HEK293 (cell line): ENCODE measurements around the gene SHBG.

Source experiments
- CTCF ChIA-PET: fragments of 350-600 bp; formaldehyde crosslinking; extraction: SDS; loops from one replicate; lab custom pipeline; 2021; ENCODE audit warnings: antibody characterized with exemption; lab: Yijun Ruan, JAX
- POLR2A ChIA-PET: fragments of 300-600 bp; formaldehyde crosslinking; extraction: SDS; loops from one replicate; lab custom pipeline; 2020; ENCODE audit warnings: antibody characterized with exemption, inconsistent platforms; lab: Yijun Ruan, JAX
- H3K27ac ChIP-seq: fragments of 200-500 bp; sonication (Bioruptor generic); 2 replicates; pipeline ENCODE4 v1.5.1; 2014; ENCODE audit warnings: low read depth, low read length, control low read depth, inconsistent platforms; ENCODE audit errors: extremely low read depth
- H3K36me3 ChIP-seq, 2 experiments: fragments of 200-500 bp in 1 of 2; sonication (Bioruptor generic) in 1 of 2; 1 replicate in 1 of 2; 2 replicates in 1 of 2; pipeline ENCODE4 v1.5.1; 2014 to 2017; ENCODE audit warnings: inconsistent platforms in 2 of 2, low read length in 2 of 2; ENCODE audit not compliant: control insufficient read depth in 2 of 2, insufficient read depth in 1 of 2
- H3K4me1 ChIP-seq: fragments of 200-500 bp; sonication (Bioruptor generic); 2 replicates; pipeline ENCODE4 v1.5.1; 2014; ENCODE audit warnings: mild to moderate bottlenecking, low read length, inconsistent platforms; ENCODE audit not compliant: control insufficient read depth, insufficient read depth
- H3K4me3 ChIP-seq: 2 replicates; pipeline ENCODE4 v1.5.1; 2011; ENCODE audit warnings: low read depth, mild to moderate bottlenecking, control low read depth, low read length, moderate library complexity
- H3K9me3 ChIP-seq: fragments of 200-500 bp; sonication (Bioruptor generic); 2 replicates; pipeline ENCODE4 v1.5.1; 2014; ENCODE audit warnings: low read depth, low read length, inconsistent platforms; ENCODE audit not compliant: control insufficient read depth, insufficient read depth
- GFI1B ChIP-seq: fragments of 450-650 bp; formaldehyde crosslinking; IDR thresholded peaks from 2 replicates; pipeline ENCODE4 v1.5.1; 2016; ENCODE audit warnings: missing biosample characterization, missing genetic modification characterization
- GLIS1 ChIP-seq: fragments of 450-650 bp; formaldehyde crosslinking; IDR thresholded peaks from 2 replicates; pipeline ENCODE4 v1.5.1; 2016; ENCODE audit warnings: missing biosample characterization, missing genetic modification characterization
- SP3 ChIP-seq: fragments of 450-650 bp; formaldehyde crosslinking; IDR thresholded peaks from 2 replicates; pipeline ENCODE4 v1.5.1; 2016; ENCODE audit warnings: missing biosample characterization, missing genetic modification characterization
- ZBTB48 ChIP-seq: fragments of 450-650 bp; formaldehyde crosslinking; IDR thresholded peaks from 2 replicates; pipeline ENCODE4 v1.5.1; 2016; ENCODE audit warnings: missing biosample characterization, missing genetic modification characterization
- ZNF146 ChIP-seq: fragments of 450-650 bp; formaldehyde crosslinking; IDR thresholded peaks from 2 replicates; pipeline ENCODE4 v1.5.1; 2016; ENCODE audit warnings: missing biosample characterization, missing genetic modification characterization
- ZNF157 ChIP-seq: fragments of 450-650 bp; formaldehyde crosslinking; IDR thresholded peaks from 2 replicates; pipeline ENCODE4 v1.5.1; 2016; ENCODE audit warnings: missing biosample characterization, missing genetic modification characterization
- ZNF184 ChIP-seq: fragments of 450-650 bp; IDR thresholded peaks from 2 replicates; pipeline ENCODE4 v1.5.1; 2018; ENCODE audit warnings: missing biosample characterization, mild to moderate bottlenecking, missing genetic modification characterization
- ZNF2 ChIP-seq: fragments of 450-650 bp; formaldehyde crosslinking; IDR thresholded peaks from 2 replicates; pipeline ENCODE4 v1.5.1; 2016; ENCODE audit warnings: missing biosample characterization, missing genetic modification characterization
- ZNF266 ChIP-seq: fragments of 450-650 bp; formaldehyde crosslinking; IDR thresholded peaks from 2 replicates; pipeline ENCODE4 v1.5.1; 2016; ENCODE audit warnings: missing biosample characterization, missing genetic modification characterization, low read depth
- ZNF510 ChIP-seq: fragments of 450-650 bp; formaldehyde crosslinking; IDR thresholded peaks from 2 replicates; pipeline ENCODE4 v1.5.1; 2018; ENCODE audit warnings: mild to moderate bottlenecking, missing genetic modification characterization, missing biosample characterization; ENCODE audit not compliant: insufficient replicate concordance
- ZSCAN23 ChIP-seq: fragments of 450-650 bp; formaldehyde crosslinking; IDR thresholded peaks from 2 replicates; pipeline ENCODE4 v1.5.1; 2016; ENCODE audit warnings: missing biosample characterization, missing genetic modification characterization
- TF ChIP-seq, protein P1 (sequence below): IDR thresholded peaks from 2 replicates; pipeline ENCODE4 v1.6.1; 2011; ENCODE audit warnings: mild to moderate bottlenecking, low read depth, low read length, borderline replicate concordance
- TF ChIP-seq, protein P2 (sequence below): fragments of 450-650 bp; formaldehyde crosslinking; conservative IDR thresholded peaks from 2 replicates; pipeline ENCODE4 v1.5.1; 2016; ENCODE audit warnings: low read depth, missing biosample characterization, missing genetic modification characterization
- TF ChIP-seq, protein P3 (sequence below): fragments of 450-650 bp; IDR thresholded peaks from 2 replicates; pipeline ENCODE4 v1.5.1; 2018; ENCODE audit warnings: missing biosample characterization, mild to moderate bottlenecking, missing genetic modification characterization
- TF ChIP-seq, protein P4 (sequence below): fragments of 450-650 bp; formaldehyde crosslinking; IDR thresholded peaks from 2 replicates; pipeline ENCODE4 v1.5.1; 2016; ENCODE audit warnings: missing biosample characterization, missing genetic modification characterization, borderline replicate concordance
- TF ChIP-seq, protein P5 (sequence below): fragments of 450-650 bp; formaldehyde crosslinking; IDR thresholded peaks from 2 replicates; pipeline ENCODE4 v1.5.1; 2016; ENCODE audit warnings: missing biosample characterization, missing genetic modification characterization
- TF ChIP-seq, protein P6 (sequence below): fragments of 450-650 bp; formaldehyde crosslinking; IDR thresholded peaks from 2 replicates; pipeline ENCODE4 v1.5.1; 2017; ENCODE audit warnings: missing biosample characterization, missing genetic modification characterization

The SHBG gene

DNA sequence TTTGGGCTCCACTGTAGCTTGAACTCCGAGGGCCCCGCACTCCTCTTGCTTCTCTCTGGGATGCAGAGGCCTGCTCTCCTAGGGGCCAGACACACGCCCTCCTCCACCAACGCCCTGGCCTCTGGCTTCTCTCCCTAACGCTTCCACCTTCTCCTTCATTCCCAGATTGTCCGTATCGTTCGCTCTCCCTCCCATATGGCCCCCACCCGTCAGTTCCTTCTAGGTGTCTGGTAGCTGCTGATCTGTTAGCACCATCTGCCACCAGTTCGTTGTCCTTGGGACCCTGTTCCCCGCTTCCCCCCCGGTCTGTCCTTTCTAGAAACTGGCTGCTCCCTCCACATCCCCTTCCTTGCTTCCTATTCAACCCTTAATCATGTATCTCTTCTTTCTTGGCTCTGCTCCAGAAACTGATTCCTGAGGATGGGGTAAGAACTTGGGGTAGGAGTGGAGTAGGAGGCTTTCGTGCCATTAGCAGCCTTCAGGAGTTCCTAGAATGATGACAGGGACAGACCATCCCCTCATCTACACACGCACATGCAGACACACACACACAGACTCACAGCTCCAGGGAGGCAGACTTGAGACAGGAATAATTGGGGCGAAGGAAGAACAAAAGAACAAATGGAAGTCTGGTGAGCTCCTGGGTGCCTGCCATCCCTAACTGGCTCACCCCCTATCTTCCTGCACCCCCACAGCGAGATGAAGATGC is 25.1 kb downstream of the SHBG start (continued):
- TF ChIP-seq ZNF2 (tag by site-specific recombination) = no peak
- no peak for TF ChIP-seq ZNF157 (tag by site-specific recombination)
- no peak for TF ChIP-seq ZNF266 (tag by site-specific recombination)
- TF ChIP-seq, protein P1, sequence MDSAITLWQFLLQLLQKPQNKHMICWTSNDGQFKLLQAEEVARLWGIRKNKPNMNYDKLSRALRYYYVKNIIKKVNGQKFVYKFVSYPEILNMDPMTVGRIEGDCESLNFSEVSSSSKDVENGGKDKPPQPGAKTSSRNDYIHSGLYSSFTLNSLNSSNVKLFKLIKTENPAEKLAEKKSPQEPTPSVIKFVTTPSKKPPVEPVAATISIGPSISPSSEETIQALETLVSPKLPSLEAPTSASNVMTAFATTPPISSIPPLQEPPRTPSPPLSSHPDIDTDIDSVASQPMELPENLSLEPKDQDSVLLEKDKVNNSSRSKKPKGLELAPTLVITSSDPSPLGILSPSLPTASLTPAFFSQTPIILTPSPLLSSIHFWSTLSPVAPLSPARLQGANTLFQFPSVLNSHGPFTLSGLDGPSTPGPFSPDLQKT = no peak
- TF ChIP-seq ZNF184 = no peak
- TF ChIP-seq ZNF510 (tag by site-specific recombination) = no peak
- TF ChIP-seq ZBTB48 (tag by site-specific recombination) = no peak

DNA sequence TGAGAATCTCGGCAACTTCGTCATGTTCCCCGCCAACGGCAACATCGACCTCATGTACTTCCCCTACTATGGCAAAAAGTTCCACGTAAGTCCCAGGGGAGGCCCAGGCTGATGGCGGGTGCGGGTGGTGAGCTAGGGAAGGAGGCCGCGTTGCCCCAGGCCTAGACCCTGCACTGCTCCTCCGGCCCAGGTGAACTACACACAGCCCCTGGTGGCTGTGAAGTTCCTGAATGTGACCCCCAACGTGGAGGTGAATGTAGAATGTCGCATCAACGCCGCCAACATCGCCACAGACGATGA is 25.6 kb downstream of the SHBG start:
- no peak overlapping the region for H3K27ac ChIP-seq
- ChIA-PET POLR2A (interaction anchor here (1.0 to 2.1 kb wide), 2 partner anchors 11 to 31 kb away, joined by 3 to 28 read pairs; partner anchors contain the start of genes TP53 and WRAP53), CTCF (interaction anchor here (3.9 to 7.2 kb wide), 2 partner anchors 24 to 32 kb away, joined by 23 to 57 read pairs; partner anchors contain the start of genes TP53 and WRAP53)
- peaks cover 11% of the 10 kb centered on the region for H3K4me1 ChIP-seq
- no peaks in the 10 kb centered on the region for H3K36me3 ChIP-seq
- H3K4me3 ChIP-seq = no peak overlapping the region
- TF ChIP-seq ZNF146 = no peak
- no peak for TF ChIP-seq GLIS1 (tag by site-specific recombination)
- TF ChIP-seq, protein P2, sequence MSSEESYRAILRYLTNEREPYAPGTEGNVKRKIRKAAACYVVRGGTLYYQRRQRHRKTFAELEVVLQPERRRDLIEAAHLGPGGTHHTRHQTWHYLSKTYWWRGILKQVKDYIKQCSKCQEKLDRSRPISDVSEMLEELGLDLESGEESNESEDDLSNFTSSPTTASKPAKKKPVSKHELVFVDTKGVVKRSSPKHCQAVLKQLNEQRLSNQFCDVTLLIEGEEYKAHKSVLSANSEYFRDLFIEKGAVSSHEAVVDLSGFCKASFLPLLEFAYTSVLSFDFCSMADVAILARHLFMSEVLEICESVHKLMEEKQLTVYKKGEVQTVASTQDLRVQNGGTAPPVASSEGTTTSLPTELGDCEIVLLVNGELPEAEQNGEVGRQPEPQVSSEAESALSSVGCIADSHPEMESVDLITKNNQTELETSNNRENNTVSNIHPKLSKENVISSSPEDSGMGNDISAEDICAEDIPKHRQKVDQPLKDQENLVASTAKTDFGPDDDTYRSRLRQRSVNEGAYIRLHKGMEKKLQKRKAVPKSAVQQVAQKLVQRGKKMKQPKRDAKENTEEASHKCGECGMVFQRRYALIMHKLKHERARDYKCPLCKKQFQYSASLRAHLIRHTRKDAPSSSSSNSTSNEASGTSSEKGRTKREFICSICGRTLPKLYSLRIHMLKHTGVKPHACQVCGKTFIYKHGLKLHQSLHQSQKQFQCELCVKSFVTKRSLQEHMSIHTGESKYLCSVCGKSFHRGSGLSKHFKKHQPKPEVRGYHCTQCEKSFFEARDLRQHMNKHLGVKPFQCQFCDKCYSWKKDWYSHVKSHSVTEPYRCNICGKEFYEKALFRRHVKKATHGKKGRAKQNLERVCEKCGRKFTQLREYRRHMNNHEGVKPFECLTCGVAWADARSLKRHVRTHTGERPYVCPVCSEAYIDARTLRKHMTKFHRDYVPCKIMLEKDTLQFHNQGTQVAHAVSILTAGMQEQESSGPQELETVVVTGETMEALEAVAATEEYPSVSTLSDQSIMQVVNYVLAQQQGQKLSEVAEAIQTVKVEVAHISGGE = no peak
- TF ChIP-seq, protein P3, sequence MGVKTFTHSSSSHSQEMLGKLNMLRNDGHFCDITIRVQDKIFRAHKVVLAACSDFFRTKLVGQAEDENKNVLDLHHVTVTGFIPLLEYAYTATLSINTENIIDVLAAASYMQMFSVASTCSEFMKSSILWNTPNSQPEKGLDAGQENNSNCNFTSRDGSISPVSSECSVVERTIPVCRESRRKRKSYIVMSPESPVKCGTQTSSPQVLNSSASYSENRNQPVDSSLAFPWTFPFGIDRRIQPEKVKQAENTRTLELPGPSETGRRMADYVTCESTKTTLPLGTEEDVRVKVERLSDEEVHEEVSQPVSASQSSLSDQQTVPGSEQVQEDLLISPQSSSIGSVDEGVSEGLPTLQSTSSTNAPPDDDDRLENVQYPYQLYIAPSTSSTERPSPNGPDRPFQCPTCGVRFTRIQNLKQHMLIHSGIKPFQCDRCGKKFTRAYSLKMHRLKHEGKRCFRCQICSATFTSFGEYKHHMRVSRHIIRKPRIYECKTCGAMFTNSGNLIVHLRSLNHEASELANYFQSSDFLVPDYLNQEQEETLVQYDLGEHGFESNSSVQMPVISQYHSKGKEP (tag by site-specific recombination) = no peak
- TF ChIP-seq, protein P4, sequence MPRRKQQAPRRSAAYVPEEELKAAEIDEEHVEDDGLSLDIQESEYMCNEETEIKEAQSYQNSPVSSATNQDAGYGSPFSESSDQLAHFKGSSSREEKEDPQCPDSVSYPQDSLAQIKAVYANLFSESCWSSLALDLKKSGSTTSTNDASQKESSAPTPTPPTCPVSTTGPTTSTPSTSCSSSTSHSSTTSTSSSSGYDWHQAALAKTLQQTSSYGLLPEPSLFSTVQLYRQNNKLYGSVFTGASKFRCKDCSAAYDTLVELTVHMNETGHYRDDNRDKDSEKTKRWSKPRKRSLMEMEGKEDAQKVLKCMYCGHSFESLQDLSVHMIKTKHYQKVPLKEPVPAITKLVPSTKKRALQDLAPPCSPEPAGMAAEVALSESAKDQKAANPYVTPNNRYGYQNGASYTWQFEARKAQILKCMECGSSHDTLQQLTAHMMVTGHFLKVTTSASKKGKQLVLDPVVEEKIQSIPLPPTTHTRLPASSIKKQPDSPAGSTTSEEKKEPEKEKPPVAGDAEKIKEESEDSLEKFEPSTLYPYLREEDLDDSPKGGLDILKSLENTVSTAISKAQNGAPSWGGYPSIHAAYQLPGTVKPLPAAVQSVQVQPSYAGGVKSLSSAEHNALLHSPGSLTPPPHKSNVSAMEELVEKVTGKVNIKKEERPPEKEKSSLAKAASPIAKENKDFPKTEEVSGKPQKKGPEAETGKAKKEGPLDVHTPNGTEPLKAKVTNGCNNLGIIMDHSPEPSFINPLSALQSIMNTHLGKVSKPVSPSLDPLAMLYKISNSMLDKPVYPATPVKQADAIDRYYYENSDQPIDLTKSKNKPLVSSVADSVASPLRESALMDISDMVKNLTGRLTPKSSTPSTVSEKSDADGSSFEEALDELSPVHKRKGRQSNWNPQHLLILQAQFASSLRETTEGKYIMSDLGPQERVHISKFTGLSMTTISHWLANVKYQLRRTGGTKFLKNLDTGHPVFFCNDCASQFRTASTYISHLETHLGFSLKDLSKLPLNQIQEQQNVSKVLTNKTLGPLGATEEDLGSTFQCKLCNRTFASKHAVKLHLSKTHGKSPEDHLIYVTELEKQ (tag by site-specific recombination) = no peak
- TF ChIP-seq, protein P5, sequence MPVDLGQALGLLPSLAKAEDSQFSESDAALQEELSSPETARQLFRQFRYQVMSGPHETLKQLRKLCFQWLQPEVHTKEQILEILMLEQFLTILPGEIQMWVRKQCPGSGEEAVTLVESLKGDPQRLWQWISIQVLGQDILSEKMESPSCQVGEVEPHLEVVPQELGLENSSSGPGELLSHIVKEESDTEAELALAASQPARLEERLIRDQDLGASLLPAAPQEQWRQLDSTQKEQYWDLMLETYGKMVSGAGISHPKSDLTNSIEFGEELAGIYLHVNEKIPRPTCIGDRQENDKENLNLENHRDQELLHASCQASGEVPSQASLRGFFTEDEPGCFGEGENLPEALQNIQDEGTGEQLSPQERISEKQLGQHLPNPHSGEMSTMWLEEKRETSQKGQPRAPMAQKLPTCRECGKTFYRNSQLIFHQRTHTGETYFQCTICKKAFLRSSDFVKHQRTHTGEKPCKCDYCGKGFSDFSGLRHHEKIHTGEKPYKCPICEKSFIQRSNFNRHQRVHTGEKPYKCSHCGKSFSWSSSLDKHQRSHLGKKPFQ (tag by site-specific recombination) = no peak
- TF ChIP-seq ZSCAN23 (tag by site-specific recombination) = no peak
- TF ChIP-seq SP3 = no peak
- TF ChIP-seq ZNF157 (tag by site-specific recombination) = no peak
- TF ChIP-seq, protein P6, sequence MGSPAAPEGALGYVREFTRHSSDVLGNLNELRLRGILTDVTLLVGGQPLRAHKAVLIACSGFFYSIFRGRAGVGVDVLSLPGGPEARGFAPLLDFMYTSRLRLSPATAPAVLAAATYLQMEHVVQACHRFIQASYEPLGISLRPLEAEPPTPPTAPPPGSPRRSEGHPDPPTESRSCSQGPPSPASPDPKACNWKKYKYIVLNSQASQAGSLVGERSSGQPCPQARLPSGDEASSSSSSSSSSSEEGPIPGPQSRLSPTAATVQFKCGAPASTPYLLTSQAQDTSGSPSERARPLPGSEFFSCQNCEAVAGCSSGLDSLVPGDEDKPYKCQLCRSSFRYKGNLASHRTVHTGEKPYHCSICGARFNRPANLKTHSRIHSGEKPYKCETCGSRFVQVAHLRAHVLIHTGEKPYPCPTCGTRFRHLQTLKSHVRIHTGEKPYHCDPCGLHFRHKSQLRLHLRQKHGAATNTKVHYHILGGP (tag by site-specific recombination) = no peak
- TF ChIP-seq GFI1B (tag by site-specific recombination) = no peak
- TF ChIP-seq, all 188 proteins: peak for 0
- no peaks in the 10 kb centered on the region for H3K9me3 ChIP-seq
